GM13976 (cell line): Measurements from ENCODE around the gene DPPA5.

Experiments
- DNase-seq: peaks from one replicate; pipeline ENCODE4 v3.0.0; 2012; ENCODE audit warnings: low spot score
- CTCF ChIP-seq: IDR thresholded peaks from 2 replicates; pipeline ENCODE4 v1.5.1; 2012; ENCODE audit warnings: borderline replicate concordance, mild to moderate bottlenecking; ENCODE audit not compliant: insufficient read depth; ENCODE audit errors: extremely low read depth, missing control alignments, control extremely low read depth
- in situ Hi-C: fragments of 300-500 bp; cut with MboI; formaldehyde crosslinking; loops from one replicate; pipeline ENCODE4 v1.12.0; 2022; ENCODE audit warnings: low sequenced_read_pairs, mixed read lengths, inconsistent platforms; ENCODE audit not compliant: unreplicated experiment

DPPA5 gene

GRCh38 chr6:73348550-73349204 is 5.4 kb downstream of the DPPA5 start:
- DNase-seq = no peak
- in situ Hi-C loops = loop anchor here (25.0 kb wide), 1 partner anchor 936 kb away; no protein-coding TSS in a partner anchor
- no peak for TF ChIP-seq CTCF

GRCh38 chr6:73343164-73343563 is 10.9 kb downstream of the DPPA5 start:
- in situ Hi-C loops = loop anchor here (25.0 kb wide), 1 partner anchor 931 kb away; no protein-coding TSS in a partner anchor
- no peak for DNase-seq
- TF ChIP-seq CTCF = no peak

- TF ChIP-seq CTCF = no peak
- DNase-seq = no peak
- in situ Hi-C loops = loop anchor here (25.0 kb wide), 1 partner anchor 930 kb away; no protein-coding TSS in a partner anchor
Observed at GRCh38 chr6:73342174-73342573, 11.9 kb downstream of the DPPA5 start.

- in situ Hi-C loops = loop anchor here (25.0 kb wide), 1 partner anchor 929 kb away; no protein-coding TSS in a partner anchor
- no peak for DNase-seq
- TF ChIP-seq CTCF = no peak
Observed at GRCh38 chr6:73341335-73341734, 12.7 kb downstream of the DPPA5 start.

- DNase-seq = no peak
- in situ Hi-C loops = loop anchor here (25.0 kb wide), 1 partner anchor 928 kb away; no protein-coding TSS in a partner anchor
- TF ChIP-seq CTCF = no peak
Observed at GRCh38 chr6:73340048-73340447, 14.0 kb downstream of the DPPA5 start.

GRCh38 chr6:73339340-73339739 is 14.7 kb downstream of the DPPA5 start:
- in situ Hi-C loops = loop anchor here (25.0 kb wide), 1 partner anchor 927 kb away; no protein-coding TSS in a partner anchor
- TF ChIP-seq CTCF = no peak
- no peak for DNase-seq
